ENCODE measurements around the gene HOXC5. TPM values are rescaled to one million over a fixed set of nuclear protein-coding genes. Genes with fewer than 3 reads are reported as not detected.

Gene HOXC5
- total RNA-seq, 1 donor from 2014 or later, result not detected

DNA sequence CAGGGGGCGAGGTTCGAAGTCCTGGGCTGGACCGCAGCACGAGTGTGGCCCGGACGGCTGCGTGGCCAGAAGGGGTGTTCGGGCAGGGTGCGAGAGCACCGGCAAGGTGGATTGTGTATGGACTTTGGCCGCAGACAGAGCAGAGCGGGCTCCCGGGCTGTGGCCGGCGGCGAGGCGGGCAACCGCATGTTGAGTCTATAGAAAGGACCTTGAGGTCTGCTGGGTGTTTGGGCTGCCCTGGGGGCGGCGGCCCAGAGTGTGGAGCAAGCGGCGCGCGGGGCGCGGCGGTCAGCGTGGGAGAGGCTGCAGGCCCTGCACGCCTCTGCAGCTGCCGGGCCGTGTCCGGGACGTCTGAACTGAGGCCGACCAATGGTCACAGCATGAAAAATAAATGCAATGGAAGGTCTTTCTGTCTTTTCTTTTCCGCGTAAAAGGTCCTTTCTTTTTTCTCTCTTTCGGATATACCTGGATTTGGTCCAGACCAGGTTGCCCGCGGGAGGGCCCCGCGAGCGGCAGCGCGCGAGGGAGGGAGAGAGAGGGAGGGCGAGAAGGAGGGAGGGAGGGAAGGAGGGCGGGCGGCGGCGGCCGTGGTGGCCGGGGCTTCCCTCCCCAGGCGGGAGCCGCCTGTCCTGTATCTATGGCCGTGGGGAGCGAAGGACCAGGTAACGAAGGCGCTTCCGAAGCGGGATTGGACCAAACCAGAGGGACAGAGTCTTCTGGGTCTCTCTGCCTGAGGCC is 38.4 kb upstream of the HOXC5 start:
- H3K4me1 ChIP-seq, result peaks cover 23% of the 10 kb centered on the region
- TF ChIP-seq, protein P1, sequence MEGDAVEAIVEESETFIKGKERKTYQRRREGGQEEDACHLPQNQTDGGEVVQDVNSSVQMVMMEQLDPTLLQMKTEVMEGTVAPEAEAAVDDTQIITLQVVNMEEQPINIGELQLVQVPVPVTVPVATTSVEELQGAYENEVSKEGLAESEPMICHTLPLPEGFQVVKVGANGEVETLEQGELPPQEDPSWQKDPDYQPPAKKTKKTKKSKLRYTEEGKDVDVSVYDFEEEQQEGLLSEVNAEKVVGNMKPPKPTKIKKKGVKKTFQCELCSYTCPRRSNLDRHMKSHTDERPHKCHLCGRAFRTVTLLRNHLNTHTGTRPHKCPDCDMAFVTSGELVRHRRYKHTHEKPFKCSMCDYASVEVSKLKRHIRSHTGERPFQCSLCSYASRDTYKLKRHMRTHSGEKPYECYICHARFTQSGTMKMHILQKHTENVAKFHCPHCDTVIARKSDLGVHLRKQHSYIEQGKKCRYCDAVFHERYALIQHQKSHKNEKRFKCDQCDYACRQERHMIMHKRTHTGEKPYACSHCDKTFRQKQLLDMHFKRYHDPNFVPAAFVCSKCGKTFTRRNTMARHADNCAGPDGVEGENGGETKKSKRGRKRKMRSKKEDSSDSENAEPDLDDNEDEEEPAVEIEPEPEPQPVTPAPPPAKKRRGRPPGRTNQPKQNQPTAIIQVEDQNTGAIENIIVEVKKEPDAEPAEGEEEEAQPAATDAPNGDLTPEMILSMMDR (IDR thresholded peaks at IDR 0.05), result no peak
- no peak overlapping the region for H3K4me3 ChIP-seq
- no peaks in the 10 kb centered on the region for H3K9me3 ChIP-seq
- peaks cover 100% of the 10 kb centered on the region for H3K27me3 ChIP-seq
- H3K27ac ChIP-seq, result no peak overlapping the region
- DNase-seq (no peak), ATAC-seq (no peak)
- intact Hi-C loops (cut with DNase I), result no loop called here
- no peaks in the 10 kb centered on the region for H3K36me3 ChIP-seq

GRCh38 chr12:53995002-53995377 is 37.9 kb upstream of the HOXC5 start:
- Histone ChIP-seq H3K4me1 (peaks cover 21% of the 10 kb centered on the region), H3K27ac (no peak overlapping the region), H3K27me3 (peaks cover 100% of the 10 kb centered on the region), H3K9me3 (no peaks in the 10 kb centered on the region), H3K4me3 (peak overlapping the region; percentile 52), H3K36me3 (no peaks in the 10 kb centered on the region)
- no peak for DNase-seq
- no peak for ATAC-seq
- TF ChIP-seq, protein P1 (IDR thresholded peaks at IDR 0.05), result no peak
- intact Hi-C loops (cut with DNase I), result no loop called here

DNA sequence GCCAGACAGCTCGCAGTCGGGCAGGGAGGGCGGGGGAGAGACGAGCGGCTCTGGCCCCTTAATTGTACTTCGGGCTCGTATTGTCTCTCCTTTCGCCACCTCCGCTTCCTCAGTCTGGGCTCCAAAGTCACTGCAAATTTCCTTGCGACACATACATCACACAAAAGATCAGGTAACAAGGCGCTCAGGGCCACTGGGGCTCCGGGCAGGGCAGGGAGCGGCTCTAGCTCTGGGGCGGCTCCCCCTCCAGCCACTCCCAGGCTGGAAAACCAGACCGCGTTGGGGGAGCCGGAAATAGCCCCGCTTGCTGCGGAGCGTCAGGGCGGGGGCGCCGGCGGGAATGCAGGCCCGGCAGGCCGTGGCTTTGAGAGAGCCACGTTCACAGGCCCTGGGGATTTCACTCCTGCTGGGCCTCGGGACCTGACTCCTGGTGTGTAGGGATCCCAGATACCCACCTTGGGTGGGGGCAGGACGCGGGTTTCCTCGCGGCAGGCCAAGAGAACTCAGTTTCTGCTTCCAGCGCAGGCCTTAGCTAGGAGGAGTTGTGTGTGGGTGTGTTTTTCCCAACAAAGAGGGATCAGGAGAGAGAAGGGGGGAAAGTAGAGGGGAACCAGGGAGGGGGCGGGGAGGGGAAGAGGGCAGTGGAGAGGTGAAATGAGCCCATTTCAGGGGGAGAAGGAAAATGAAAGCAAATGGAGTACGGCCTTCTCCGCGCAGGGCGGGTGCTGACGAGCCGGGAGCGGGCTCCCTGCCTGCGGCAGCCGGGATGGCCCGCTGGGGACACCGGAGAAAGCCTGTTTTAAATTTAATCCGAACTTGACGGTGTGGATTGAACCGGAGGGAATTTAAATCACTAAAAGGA is 37.2 kb upstream of the HOXC5 start:
- peaks cover 100% of the 10 kb centered on the region for H3K27me3 ChIP-seq
- H3K4me3 ChIP-seq, result peak overlapping the region; percentile 52
- TF ChIP-seq, protein P1 (IDR thresholded peaks at IDR 0.05), result no peak
- H3K9me3 ChIP-seq, result no peaks in the 10 kb centered on the region
- DNase-seq, result no peak
- intact Hi-C loops (cut with DNase I), result no loop called here
- H3K36me3 ChIP-seq, result no peaks in the 10 kb centered on the region
- peaks cover 26% of the 10 kb centered on the region for H3K4me1 ChIP-seq
- peak; percentile 57 for ATAC-seq
- H3K27ac ChIP-seq, result no peak overlapping the region

DNA sequence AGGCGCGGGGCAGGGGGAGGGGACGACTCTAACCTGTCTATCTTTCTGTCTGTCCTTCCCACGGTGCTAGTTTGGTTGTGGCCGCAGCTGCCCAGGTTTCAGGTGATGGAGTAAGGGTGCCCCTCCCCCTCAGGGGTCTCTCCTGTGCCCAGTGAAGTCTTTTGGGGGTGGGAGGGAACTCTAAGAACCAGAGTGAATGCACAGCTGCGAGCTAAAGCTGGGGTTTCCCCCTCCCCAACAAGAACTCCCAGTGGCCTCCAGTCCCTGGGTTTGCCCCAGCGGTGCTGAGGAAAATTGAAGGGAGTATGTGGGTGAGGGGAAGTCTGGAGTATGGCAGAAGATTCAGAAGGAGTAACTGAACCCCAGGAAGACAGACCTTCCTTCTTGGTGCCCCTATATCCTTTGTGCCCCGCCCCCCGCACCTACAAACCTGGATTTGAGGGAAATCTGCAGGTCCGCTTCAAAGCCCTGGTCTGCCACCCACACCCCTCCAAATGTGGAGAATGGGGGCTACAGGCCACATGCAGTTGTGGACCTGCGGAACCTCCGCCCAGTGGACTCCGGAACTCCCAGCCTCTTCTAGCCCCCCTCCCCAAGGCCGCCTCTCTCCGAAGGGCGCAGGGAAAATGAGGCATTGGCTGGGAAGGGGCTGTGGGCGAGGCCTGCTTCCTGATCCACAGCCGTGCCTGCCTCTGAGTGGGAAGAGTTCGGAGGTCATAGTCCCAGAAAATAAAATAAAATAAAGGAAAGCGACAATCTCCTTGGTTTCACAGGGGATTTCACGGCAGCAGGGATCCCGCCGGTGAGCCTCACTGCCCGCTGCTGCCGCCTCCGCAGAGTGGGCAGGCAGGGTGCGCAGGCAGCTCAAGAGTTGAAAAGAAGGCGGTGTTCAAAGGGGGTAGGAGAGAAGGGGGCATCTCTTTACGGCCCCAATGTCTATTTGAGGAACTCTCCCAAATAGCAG is 36.3 kb upstream of the HOXC5 start:
- TF ChIP-seq, protein P1 (IDR thresholded peaks at IDR 0.05), result no peak
- Histone ChIP-seq H3K27ac (no peak overlapping the region), H3K36me3 (no peaks in the 10 kb centered on the region), H3K9me3 (no peaks in the 10 kb centered on the region), H3K27me3 (peaks cover 100% of the 10 kb centered on the region), H3K4me3 (peak overlapping the region; percentile 52), H3K4me1 (peaks cover 26% of the 10 kb centered on the region)
- intact Hi-C loops (cut with DNase I), result no loop called here
- ATAC-seq, result no peak
- DNase-seq, result no peak

All from upper lobe of right lung (tissue), 1 donor.